Stomach smooth muscle (tissue), 2 donors: ENCODE data around the gene ZMIZ1.
A peak's percentile ranks its signal among the peaks of the same experiment; 100 is the strongest.

Experiments
- H3K27ac ChIP-seq: one replicate; pipeline ENCODE4 v1.7.0; 2013; ENCODE audit warnings: mild to moderate bottlenecking, low read length, inconsistent platforms
- H3K27me3 ChIP-seq, 2 donors: one replicate each; pipeline ENCODE4 v1.7.0; 2013; ENCODE audit warnings: low read length in 2 of 2; ENCODE audit not compliant: insufficient read depth in 2 of 2, control insufficient read depth in 1 of 2
- H3K36me3 ChIP-seq, 2 donors: one replicate each; pipeline ENCODE4 v1.7.0; 2013; ENCODE audit warnings: low read length in 2 of 2; ENCODE audit not compliant: control insufficient read depth in 2 of 2, insufficient read depth in 2 of 2
- H3K4me1 ChIP-seq: one replicate; pipeline ENCODE4 v1.7.0; 2013; ENCODE audit warnings: low read length; ENCODE audit not compliant: control insufficient read depth, insufficient read depth
- H3K4me3 ChIP-seq, 2 donors: one replicate each; pipeline ENCODE4 v1.7.0; 2013; ENCODE audit warnings: low read length in 2 of 2
- H3K9ac ChIP-seq, 2 donors: one replicate each; pipeline ENCODE4 v1.7.0; 2013; ENCODE audit warnings: low read length in 2 of 2, mild to moderate bottlenecking in 1 of 2
- H3K9me3 ChIP-seq, 2 donors: one replicate each; pipeline ENCODE4 v1.7.0; 2013; ENCODE audit warnings: low read length in 2 of 2; ENCODE audit not compliant: control insufficient read depth in 2 of 2
- donor health status: healthy.
- donor health status: Pancreatic carcinoma.

Gene ZMIZ1

GRCh38 chr10:79171504-79171903 lies 102.7 kb downstream of the ZMIZ1 start:
- Histone ChIP-seq H3K27ac (peak overlapping the region; percentile 11), H3K4me1 (peaks cover 41% of the 10 kb centered on the region), H3K27me3 (no peaks in the 10 kb centered on the region), H3K9me3 (no peaks in the 10 kb centered on the region), H3K4me3 (no peak overlapping the region), H3K36me3 (peaks cover 13 to 24% of the 10 kb centered on the region in 2 donors), H3K9ac (no peak overlapping the region)

GRCh38 chr10:79172881-79173280 lies 104.1 kb downstream of the ZMIZ1 start:
- H3K4me1 ChIP-seq, result peaks cover 44% of the 10 kb centered on the region
- no peaks in the 10 kb centered on the region for H3K27me3 ChIP-seq
- H3K4me3 ChIP-seq, result no peak overlapping the region
- H3K27ac ChIP-seq, result no peak overlapping the region
- peaks cover 10 to 15% of the 10 kb centered on the region in 2 donors for H3K36me3 ChIP-seq
- H3K9ac ChIP-seq, result no peak overlapping the region
- no peaks in the 10 kb centered on the region for H3K9me3 ChIP-seq

GRCh38 chr10:79173582-79174262 lies 105.0 kb downstream of the ZMIZ1 start:
- H3K27me3 ChIP-seq, result no peaks in the 10 kb centered on the region
- peaks cover 10 to 15% of the 10 kb centered on the region in 2 donors for H3K36me3 ChIP-seq
- H3K4me3 ChIP-seq, result no peak overlapping the region
- H3K27ac ChIP-seq, result peak overlapping the region; percentile 37
- peaks cover 52% of the 10 kb centered on the region for H3K4me1 ChIP-seq
- no peaks in the 10 kb centered on the region for H3K9me3 ChIP-seq
- H3K9ac ChIP-seq, result no peak overlapping the region

GRCh38 chr10:79176052-79176501 lies 107.3 kb downstream of the ZMIZ1 start:
- peak overlapping the region; percentile 46 for H3K27ac ChIP-seq
- peak overlapping the region in 1 of 2 donors; percentile 15 for H3K4me3 ChIP-seq
- H3K9ac ChIP-seq, result peak overlapping the region in 1 of 2 donors; percentile 2
- peaks cover 0 to 2% of the 10 kb centered on the region in 2 donors for H3K36me3 ChIP-seq
- H3K27me3 ChIP-seq, result no peaks in the 10 kb centered on the region
- no peaks in the 10 kb centered on the region for H3K9me3 ChIP-seq
- H3K4me1 ChIP-seq, result peaks cover 75% of the 10 kb centered on the region

GRCh38 chr10:79176949-79177602 lies 108.3 kb downstream of the ZMIZ1 start:
- peak overlapping the region; percentile 46 for H3K27ac ChIP-seq
- no peaks in the 10 kb centered on the region for H3K27me3 ChIP-seq
- peaks cover 82% of the 10 kb centered on the region for H3K4me1 ChIP-seq
- peak overlapping the region in 1 of 2 donors; percentile 31 for H3K4me3 ChIP-seq
- peak overlapping the region in 1 of 2 donors; percentile 35 for H3K9ac ChIP-seq
- H3K9me3 ChIP-seq, result no peaks in the 10 kb centered on the region
- H3K36me3 ChIP-seq, result peaks cover 0 to 2% of the 10 kb centered on the region in 2 donors

- H3K4me1 ChIP-seq, result peaks cover 92% of the 10 kb centered on the region
- peak overlapping the region in 1 of 2 donors; percentile 23 for H3K4me3 ChIP-seq
- H3K9ac ChIP-seq, result no peak overlapping the region
- peaks cover 0 to 2% of the 10 kb centered on the region in 2 donors for H3K36me3 ChIP-seq
- H3K27me3 ChIP-seq, result no peaks in the 10 kb centered on the region
- H3K9me3 ChIP-seq, result no peaks in the 10 kb centered on the region
- H3K27ac ChIP-seq, result peak overlapping the region; percentile 18
These were observed 109.4 kb downstream of the ZMIZ1 start for GRCh38 chr10:79178070-79178576.

GRCh38 chr10:79178614-79179163 lies 109.9 kb downstream of the ZMIZ1 start:
- peaks cover 0 to 2% of the 10 kb centered on the region in 2 donors for H3K36me3 ChIP-seq
- no peak overlapping the region for H3K9ac ChIP-seq
- peaks cover 97% of the 10 kb centered on the region for H3K4me1 ChIP-seq
- no peaks in the 10 kb centered on the region for H3K9me3 ChIP-seq
- H3K27me3 ChIP-seq, result no peaks in the 10 kb centered on the region
- H3K4me3 ChIP-seq, result no peak overlapping the region
- H3K27ac ChIP-seq, result peak overlapping the region; percentile 18

- H3K9me3 ChIP-seq, result no peaks in the 10 kb centered on the region
- H3K4me3 ChIP-seq, result no peak overlapping the region
- peaks cover 0 to 2% of the 10 kb centered on the region in 2 donors for H3K36me3 ChIP-seq
- peak overlapping the region; percentile 18 for H3K27ac ChIP-seq
- H3K4me1 ChIP-seq, result peaks cover 97% of the 10 kb centered on the region
- no peak overlapping the region for H3K9ac ChIP-seq
- no peaks in the 10 kb centered on the region for H3K27me3 ChIP-seq
These were observed 110.6 kb downstream of the ZMIZ1 start for GRCh38 chr10:79179164-79179956.

- no peaks in the 10 kb centered on the region for H3K27me3 ChIP-seq
- H3K9ac ChIP-seq, result no peak overlapping the region
- H3K4me1 ChIP-seq, result peaks cover 99% of the 10 kb centered on the region
- H3K4me3 ChIP-seq, result no peak overlapping the region
- H3K9me3 ChIP-seq, result no peaks in the 10 kb centered on the region
- H3K27ac ChIP-seq, result no peak overlapping the region
- peaks cover 0 to 2% of the 10 kb centered on the region in 2 donors for H3K36me3 ChIP-seq
These were observed 111.2 kb downstream of the ZMIZ1 start for GRCh38 chr10:79179957-79180309.
